T1000 (cell line): ENCODE measurements around the gene ZNF484.
A peak's percentile ranks its signal among the peaks of the same experiment; 100 is the strongest.
"Not testable (repeated sequence)": the region's sequence is repeated elsewhere in the genome, so short reads cannot be mapped to it uniquely, and the experiment has no call there.

Experiments used
- DNase-seq: peaks from one replicate; lab custom pipeline; 2025; ENCODE audit warnings: mixed read lengths; lab: John Stamatoyannopoulos, UW

Gene ZNF484

DNA sequence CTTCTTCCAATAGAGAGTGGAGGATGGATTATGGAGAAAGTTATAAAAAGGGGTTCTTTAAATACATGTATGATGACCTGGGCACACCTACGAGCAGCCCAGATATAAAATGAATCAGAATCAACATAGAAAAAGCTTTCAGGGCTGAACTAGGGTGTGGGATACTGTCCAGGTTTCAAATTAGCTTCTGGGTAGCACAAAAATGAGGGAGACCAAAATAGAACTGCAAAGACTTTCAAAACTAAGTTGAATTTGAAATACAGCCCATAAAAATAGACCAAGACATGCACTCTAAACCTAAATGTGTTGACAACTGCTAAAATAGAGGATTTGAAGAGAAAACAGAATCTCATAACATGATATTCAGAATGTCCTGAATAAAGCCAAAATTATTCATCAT, 17.0 kb downstream of the ZNF484 start:
- no peak for DNase-seq

DNA sequence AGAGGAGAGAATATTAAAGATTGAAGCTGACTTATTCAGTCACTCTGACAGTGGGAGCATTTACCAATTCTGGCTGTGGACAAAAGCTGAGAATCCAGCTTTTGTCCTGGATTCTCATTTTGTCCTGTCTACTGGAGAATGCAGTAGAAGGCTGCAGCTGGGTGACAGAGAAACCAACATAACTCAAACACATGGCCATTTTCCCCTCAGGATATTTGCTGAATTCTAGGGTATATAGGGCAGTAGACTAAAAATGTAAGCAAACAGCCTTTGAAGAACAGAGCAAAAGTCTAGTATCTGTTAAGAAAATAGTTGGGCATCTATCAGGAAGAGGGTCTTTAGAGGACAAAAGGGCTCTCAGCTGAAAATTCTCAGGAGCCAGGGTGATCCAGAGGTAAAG, 20.6 kb downstream of the ZNF484 start:
- no peak for DNase-seq

DNA sequence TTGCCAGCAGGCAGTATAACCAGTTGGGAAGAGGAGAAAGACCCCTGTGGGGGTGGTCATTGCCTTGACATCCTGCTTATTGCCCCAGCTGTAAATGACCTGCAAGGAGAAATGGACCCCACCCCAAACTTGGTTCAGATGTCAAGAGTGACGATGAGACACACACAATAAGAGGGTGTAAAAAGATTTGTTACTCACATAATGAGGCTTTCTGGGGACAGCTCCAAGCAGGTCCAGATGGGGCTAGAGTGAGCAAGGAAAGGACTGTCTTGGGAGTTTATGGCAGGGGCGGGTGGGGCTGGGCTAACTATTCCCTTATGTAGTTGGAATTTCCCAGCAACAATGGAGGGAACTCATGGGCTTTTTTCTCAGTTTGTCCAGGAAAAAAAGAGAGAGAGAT, 24.1 kb downstream of the ZNF484 start:
- no peak for DNase-seq

DNA sequence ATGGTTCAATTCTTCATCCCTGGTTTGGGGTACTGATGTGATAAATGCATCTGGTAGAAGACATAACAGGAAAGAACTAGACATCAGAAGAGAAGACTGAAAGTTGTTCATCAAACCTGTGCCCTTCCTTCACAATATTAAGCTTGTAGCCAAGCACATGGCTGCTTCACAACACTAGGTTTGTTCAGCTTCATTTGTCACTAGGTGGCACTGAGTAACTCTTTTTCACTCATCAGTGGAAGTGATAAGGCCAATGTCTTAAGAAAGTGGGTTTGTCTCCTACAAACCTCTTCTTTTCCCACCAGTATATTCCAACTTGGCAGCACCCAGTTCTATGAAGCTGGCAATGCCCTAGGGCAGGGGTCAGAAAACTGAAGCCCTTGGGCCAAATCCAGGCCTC, 26.9 kb downstream of the ZNF484 start:
- no peak for DNase-seq

DNA sequence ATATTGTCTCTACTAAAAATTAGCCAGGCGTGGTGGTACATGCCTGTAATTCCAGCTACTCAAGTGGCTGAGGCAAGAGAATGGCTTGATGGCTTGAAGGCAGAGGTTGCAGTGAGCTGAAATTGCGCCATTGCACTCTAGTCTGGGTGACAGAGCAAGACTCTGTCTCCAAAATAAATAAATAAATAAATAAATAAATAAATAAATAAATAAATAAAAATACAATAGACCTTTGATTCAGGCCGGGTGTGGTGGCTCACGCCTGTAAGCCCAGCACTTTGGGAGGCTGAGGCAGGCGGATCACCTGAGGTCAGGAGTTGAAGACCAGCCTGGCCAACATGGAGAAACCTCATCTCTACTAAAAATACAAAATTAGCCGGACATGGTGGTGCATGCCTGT, 29.1 kb downstream of the ZNF484 start:
- DNase-seq: not testable (repeated sequence)

DNA sequence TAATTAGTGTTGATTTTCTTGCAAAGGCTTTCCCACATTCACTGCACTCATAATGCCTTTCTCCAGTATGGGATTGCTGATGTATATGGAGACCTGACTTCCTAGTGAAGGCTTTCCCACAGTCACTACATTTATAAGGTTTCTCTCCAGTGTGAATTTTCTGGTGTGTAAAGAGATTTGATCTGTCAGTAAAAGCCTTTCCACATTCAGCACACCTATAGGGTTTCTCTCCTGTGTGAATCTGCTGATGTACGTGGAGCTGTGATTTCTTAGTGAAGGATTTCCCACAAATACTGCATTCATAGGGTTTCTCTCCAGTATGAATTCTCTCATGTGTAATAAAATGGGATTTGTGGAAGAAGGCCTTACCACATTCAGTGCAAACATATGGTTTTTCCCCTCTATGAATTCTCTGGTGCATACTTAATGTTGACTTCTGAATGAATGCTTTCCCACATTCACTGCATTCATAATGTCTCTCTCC, 31.1 kb downstream of the ZNF484 start:
- DNase-seq: no peak

DNA sequence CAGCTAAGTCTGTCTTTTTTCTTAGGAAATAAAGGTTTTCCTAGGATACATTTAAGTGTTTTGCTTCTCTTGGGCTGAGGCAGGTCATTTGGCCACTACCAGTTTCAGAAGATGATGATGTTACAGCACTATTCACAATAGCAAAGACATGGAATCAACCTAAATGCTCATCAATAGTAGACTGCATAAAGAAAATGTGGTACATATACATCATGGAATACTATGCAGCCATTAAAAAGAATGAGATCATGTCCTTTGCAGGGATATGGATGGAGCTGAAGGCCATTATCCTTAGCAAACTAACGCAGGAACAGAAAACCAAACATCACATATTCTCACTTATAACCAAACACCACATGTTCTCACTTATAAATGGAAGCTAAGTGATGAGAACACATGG, 39.4 kb downstream of the ZNF484 start:
- DNase-seq: not testable (repeated sequence)

DNA sequence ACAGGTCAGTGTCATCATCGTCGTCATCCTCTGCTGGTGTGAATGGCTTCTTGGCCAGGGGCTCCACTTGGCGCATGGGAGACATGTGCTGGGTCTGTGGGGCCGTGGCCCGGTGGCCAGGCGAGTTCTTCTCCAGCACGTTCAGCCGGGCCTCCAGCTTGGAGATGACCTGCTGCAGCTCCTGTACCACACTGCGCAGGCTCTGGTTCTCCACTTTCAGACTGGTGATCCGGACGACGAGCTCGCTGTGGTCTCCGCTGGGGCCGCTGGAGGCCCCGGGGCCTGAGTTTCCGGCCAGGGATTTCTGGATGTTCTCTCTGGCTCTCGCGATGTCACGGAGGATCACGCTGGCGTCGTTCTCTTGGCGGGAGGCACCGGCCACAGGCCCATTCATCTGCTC, 40.6 kb downstream of the ZNF484 start:
- DNase-seq: no peak

DNA sequence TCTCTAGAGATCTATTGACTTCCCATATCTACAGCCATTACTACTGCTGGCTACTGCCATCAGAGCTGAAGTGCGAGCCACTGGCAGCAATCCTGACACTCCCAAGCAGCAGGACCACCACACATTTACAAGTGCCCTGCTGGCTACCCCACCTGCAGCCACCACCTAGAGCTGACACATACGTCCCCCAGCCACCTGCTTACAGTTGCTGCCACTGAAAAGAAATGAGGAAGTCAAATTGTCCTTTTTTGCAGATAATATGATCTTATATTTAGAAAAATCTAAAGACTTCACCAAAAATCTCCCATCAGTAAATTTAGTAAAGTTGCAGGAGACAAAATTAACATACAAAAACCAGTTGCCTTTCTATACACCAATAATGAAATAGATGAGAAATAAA, 48.4 kb downstream of the ZNF484 start:
- DNase-seq: no peak

DNA sequence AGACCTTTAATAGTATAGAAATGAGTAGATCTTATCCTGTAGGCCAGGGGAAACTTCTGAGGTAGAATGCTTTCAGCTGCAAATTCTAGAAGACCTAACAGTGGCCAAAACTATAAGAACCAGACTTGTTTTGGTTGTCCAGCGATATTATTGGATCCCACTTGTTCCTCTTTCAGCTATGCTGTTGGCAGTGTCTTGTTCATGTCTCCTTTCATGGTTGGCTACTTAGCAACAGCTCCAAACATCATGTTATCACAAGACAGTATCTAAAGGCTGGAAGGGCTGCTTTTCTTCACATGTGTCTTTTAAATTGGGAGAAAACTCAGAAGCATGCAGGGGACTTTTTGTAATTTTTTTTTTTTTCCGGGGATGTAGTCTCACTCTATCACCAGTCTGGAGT, 52.8 kb downstream of the ZNF484 start:
- DNase-seq: not testable (repeated sequence)

DNA sequence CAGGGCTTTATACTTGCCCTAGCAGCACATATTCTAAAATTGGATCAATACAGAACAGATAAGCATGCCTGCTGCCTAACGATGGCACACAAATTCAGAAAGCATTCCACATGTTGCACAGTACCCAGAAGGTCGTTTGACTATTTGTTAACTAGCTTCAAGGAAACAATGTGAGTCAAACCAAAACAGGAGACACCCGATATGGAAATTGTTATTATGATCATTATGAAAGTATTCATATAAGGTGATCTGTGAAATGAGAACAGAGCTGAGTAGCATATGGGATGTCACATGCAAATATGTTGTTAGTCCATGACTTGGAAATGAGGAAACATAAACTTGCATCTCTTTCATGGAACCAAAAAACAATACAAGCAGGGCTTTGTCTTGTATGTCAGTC, 56.9 kb downstream of the ZNF484 start:
- no peak for DNase-seq

DNA sequence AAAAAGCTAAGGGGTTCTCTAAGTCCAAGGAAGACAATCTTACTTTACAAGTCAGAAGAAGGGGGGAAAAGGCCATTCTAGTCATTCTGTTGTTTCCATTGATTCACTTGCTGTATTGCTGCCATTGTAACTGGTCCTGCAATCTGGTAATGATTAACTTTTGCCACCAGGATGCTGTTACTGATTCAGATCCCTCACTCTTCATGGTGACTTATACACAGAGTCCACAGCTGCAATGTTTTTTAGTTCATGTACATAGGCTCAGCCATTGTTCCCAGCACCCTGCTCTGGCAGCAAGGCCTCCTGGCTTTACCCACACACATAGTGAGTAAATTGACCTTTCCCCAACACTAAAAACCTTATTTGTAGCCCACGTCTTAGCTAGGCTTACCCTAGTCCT, 57.9 kb downstream of the ZNF484 start:
- DNase-seq: not testable (repeated sequence)

DNA sequence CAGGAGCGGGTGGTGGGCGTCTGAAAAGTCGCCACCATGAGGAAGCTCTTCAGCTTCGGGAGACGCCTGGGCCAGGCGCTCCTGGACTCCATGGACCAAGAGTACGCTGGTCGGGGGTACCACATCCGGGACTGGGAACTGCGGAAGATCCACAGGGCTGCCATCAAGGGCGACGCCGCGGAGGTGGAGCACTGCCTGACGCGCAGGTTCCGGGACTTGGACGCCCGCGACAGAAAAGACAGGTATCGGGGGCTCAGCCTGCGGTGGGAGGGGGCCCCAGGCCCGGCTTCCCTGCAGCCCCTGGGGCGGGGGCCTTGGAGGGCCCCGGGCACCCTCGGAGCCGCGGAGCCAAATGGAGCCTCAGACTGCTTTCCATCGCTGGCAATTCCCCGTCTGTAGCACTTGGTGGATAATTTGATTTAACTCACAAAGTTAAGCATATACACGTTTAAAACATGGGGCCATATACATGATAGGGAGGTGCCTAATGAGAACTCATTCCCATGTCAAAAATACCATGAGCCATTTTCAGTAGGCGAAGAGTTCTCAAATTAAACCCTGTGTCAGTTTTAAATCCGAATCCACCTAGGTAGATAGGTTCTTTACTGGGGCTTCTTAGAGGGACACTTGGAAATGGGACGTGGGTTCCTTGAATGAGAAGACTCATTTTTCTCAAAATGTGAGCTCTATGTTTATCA, 68.1 kb downstream of the ZNF484 start:
- not testable (repeated sequence) for DNase-seq

DNA sequence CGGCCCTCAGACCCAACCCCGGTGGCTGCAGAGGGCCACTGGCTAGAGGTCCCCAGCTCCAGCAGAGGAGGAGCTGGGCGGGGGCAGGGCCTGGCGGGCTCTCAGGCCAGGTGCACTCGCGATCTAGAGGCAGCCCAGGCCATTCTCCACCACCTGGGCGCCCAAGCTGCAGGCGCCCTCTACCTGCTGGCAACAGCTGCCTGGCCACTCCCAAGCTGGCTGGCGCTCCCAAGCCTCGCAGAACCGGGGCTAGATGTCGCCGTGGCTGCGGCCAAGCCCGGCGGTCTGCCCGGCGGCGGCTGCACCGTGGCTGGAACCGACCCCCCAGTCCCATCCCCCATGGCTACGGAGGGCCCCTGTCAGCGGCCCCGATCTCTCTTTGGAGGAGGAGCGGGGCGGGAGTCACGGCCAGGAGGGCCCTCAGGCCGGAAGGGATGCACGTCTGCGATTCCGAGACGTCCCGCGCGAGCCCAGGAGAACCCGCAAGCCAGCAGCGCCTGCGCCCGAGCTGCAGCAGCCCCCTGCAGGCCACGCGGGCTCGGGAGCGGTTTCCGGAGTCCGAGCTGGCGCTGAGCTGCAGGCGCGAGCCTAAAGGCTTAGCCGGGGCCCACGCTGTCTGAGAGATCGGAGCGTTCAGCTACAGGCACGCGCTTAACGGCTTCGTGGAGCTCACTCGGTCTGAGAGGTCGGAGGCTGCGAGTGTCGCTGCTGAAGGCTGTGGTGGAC, 68.9 kb downstream of the ZNF484 start:
- DNase-seq: peak; percentile 78

DNA sequence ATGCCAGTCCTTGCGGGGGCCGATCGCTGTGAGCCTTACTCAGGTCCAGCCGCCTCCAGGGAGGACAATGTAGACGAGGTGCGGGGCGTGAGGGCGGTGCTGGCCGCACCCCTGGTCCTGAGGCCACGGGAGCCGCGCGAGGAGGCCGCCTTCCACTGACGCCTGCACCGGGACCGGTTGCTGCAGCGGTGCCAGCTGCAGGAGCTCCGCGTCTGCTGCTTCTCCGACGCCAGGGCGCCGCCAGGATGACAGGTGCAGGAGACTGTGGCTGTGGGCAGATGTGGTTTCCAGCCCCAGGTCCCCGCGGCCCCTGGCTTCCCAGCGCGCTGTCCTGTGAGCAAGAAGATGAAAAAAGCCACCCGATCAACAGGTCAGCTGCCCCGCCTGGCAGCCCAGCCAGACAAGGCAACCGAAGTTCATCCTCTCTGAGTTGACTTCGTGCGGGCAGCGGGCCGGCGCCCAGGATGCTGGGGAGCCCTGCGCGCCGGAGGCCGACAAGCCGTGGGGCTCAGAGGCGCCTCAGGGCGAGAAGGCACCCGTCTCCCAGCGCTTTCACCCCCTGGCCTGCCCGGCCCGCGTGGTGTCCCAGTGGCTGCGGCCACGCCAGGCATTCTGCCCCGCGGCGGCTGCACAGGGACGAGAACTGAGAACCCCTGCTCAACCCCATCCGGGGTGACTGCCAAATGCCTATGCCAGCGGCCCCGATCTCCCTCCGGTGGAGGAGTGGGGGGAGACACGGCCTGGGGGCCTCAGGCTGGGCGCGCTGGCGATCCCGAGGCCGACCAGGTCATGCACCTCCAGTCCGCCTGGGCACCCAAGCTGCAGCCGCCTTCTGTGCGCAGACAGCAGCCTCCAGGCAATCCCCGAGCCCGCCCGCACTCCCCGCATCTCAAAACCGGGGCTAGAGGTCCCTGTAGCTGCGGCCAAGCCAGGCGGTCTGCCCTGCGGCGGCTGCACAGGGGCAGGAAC, 69.8 kb downstream of the ZNF484 start:
- no peak for DNase-seq

DNA sequence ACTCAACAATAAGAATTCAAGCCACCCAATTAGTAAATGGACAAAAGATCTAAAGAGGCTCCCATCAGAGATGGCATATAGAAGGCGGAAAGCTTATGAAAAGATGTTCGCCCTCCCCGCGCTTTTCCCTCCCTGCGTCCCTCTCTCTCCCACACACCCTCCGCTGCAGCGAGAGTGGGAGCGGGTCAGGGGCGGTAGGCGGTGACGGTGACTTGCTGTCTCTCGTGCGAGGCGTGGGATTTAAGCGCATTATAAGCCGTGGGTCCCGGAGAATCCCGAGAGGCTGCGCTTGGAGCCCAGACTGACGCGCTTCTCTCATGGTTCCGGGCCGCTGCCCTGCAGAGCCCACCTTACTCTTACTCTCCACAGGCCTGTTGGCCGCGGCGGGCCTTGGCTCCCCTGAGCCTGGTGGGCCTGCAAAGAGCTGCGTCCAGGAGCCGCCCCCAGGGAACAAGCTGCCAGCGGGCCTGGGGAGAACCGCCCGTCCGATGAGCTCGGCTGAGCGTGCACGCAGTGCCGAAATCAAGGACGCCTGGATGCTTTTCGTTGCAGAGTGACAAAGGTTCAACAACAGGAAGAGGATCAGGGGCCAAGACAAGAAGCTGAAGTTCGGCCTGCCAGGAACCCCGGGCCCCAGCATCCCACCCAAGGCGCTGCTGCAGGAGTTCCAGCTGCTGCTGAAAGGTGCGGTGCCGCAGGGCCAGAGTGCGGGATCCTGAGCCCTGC, 70.6 kb downstream of the ZNF484 start:
- DNase-seq: no peak

DNA sequence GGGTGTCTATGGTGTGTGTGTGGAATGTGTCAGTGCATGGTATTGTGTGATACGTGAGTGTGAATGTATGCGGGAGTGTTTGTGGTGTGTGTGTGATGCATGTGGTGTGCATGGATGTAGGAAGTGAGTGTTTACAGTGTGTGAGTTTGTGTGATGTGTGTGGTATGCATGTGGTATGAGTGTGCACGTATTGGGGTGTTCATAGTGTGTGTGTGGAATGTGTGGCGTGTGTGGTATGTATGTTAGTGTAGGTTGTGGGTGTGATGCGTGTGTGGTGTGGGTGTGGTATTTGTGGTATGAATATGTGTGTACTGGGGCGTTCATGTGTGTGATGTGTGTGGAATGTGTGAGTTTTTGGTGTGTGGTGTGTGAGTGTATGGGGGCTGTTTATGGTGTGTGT, 73.1 kb downstream of the ZNF484 start:
- DNase-seq: no peak

DNA sequence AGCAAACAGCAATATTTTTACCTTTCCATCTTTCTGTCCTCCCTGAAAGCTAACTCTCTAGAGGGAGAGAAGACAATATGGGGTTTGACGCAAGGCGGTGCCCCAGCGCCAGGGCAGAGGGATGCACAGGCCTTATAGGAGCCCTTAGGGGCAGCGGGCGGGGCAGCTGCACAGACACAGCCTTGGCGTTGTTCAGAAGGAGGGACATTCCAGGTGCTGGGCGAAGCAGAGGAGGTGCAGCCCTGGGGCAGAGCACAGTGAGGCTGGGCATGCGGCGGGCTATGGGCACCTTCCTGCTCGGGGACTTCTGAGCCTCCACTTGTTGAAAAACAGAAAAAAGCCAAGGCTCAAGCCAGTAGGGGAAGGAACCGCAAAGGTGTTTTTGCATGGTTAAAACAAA, 79.5 kb downstream of the ZNF484 start:
- DNase-seq: no peak

DNA sequence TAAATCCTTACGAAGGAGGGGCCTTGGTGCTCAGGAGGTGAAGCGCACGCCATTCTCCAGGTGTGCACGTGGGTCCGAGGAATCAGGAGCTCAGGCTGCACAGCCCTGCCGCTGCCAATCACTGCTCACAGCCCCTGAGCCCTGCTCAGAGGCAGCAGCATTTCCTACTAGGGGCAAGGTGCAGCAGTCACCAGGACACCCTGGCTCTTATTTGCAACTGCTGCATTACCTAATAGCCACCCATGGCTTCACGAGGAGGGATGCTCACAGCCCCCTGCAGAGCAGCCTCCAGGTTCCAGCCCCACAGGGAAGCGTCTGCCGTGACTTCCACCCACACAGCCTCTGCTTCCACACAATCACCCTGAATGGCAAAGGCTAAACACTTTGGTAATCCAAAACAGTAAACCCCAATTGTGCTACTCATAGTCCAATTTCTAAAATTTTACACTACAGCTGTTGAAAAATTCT, 81.5 kb downstream of the ZNF484 start:
- DNase-seq: not testable (repeated sequence)

DNA sequence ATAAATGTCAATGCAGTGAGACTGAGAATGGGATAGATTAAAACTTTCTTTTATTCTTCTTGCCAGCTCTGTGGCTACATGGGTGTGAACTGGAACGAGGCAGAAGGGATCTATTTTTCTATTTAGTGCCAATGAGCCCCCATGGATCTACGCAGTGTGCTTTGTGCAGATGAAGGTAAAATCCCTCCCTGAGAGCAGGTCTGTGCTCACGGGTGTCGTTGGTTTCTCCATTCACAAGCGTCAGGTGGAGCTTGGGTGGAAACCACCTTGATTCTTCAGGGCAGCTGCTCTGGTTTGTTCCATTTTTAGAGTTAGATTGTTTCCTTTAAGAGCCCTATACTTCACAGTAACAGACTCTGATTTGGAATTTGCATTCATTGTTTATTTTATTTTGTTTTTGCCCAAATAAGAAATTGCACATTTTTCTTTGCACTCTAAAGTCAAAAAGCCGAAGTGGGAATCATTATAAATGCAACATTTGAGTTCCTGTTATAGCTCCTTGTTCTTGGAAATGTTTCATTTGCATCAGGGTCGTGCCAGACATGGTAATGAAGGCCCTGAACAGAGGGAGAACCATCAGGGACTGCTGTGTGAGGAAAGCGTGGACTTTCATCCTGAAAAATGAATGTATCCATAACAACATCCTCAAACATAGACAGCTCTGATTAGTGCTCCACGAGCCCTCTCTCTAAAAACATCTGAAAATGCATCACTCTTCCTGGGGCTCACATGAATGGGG, 82.1 kb downstream of the ZNF484 start:
- no peak for DNase-seq
